SK-N-SH (cell line): Measurements from ENCODE around the gene RAD51B. TPM values are rescaled to one million over a fixed set of nuclear protein-coding genes. Genes with fewer than 3 reads are reported as not detected.

Experiments
- CTCF ChIA-PET: fragments of 300-600, 350-600 bp; formaldehyde crosslinking; extraction: SDS; loops from one replicate; lab custom pipeline; 2021; lab: Yijun Ruan, JAX
- POLR2A ChIA-PET: fragments of 350-600 bp; sonication (Branson Sonifier 250); formaldehyde crosslinking; extraction: SDS; loops from one replicate; lab custom pipeline; 2020; ENCODE audit warnings: antibody characterized with exemption, inconsistent platforms; lab: Yijun Ruan, JAX
- DNase-seq: peaks from one replicate; pipeline ENCODE4 v3.0.0; 2012
- H2AFZ ChIP-seq: fragments of 200-600 bp; sonication (generic); 2 replicates; pipeline ENCODE4 v1.8.1; 2016; ENCODE audit warnings: antibody characterized with exemption, mild to moderate bottlenecking, low read depth
- H3F3A ChIP-seq: fragments of 200-600 bp; sonication (generic); replicated peaks from 2 replicates; pipeline ENCODE3; 2016; ENCODE audit warnings: antibody characterized with exemption, mild to moderate bottlenecking; ENCODE audit not compliant: insufficient read depth
- H3K27ac ChIP-seq, 2 experiments: fragments of 200-500 bp in 1 of 2; fragments of 200-600 bp in 1 of 2; sonication (Bioruptor generic) in 1 of 2; sonication (generic), shearing (Covaris generic) in 1 of 2; 2 replicates each; pipeline versions ENCODE4 v1.5.1 to v1.6.1; 2014 to 2016; ENCODE audit warnings: low read depth in 2 of 2, inconsistent platforms in 1 of 2, low read length in 1 of 2, mild to moderate bottlenecking in 1 of 2, mixed read lengths in 1 of 2
- H3K27me3 ChIP-seq: fragments of 200-600 bp; sonication (generic), shearing (Covaris generic); 2 replicates; pipeline ENCODE4 v1.6.1; 2016; ENCODE audit warnings: mixed run types; ENCODE audit not compliant: insufficient read depth
- H3K36me3 ChIP-seq, 2 experiments: fragments of 200-500 bp in 1 of 2; fragments of 200-600 bp in 1 of 2; sonication (Bioruptor generic) in 1 of 2; sonication (generic) in 1 of 2; replicated peaks in 1 of 2; 2 replicates each; pipeline versions ENCODE3 to v1.5.1; 2014 to 2016; ENCODE audit warnings: low read length in 1 of 2, mild to moderate bottlenecking in 1 of 2; ENCODE audit not compliant: insufficient read depth in 2 of 2, control insufficient read depth in 1 of 2
- H3K4me1 ChIP-seq, 2 experiments: fragments of 200-500 bp in 1 of 2; fragments of 200-600 bp in 1 of 2; sonication (Bioruptor generic) in 1 of 2; sonication (generic), shearing (Covaris generic) in 1 of 2; 2 replicates each; pipeline versions ENCODE4 v1.5.1 to v1.6.1; 2014 to 2016; ENCODE audit warnings: low read depth in 1 of 2, low read length in 1 of 2, mixed run types in 1 of 2; ENCODE audit not compliant: insufficient read depth in 2 of 2, control insufficient read depth in 1 of 2
- H3K4me2 ChIP-seq: fragments of 200-600 bp; sonication (generic), shearing (Covaris generic); 2 replicates; pipeline ENCODE4 v1.6.1; 2017; ENCODE audit warnings: mixed run types
- H3K4me3 ChIP-seq, 2 experiments: fragments of 200-500 bp in 1 of 2; fragments of 200-600 bp in 1 of 2; sonication (Bioruptor generic) in 1 of 2; sonication (generic), shearing (Covaris generic) in 1 of 2; 2 replicates each; pipeline versions ENCODE4 v1.5.1 to v1.8.1; 2014 to 2016; ENCODE audit warnings: low read depth in 2 of 2, inconsistent platforms in 1 of 2, low read length in 1 of 2, mild to moderate bottlenecking in 1 of 2, mixed read lengths in 1 of 2, moderate library complexity in 1 of 2
- H3K79me2 ChIP-seq: fragments of 200-600 bp; sonication (generic); 2 replicates; pipeline ENCODE4 v1.8.1; 2017; ENCODE audit warnings: mild to moderate bottlenecking; ENCODE audit not compliant: insufficient read depth
- H3K9ac ChIP-seq: fragments of 200-600 bp; sonication (generic); 2 replicates; pipeline ENCODE4 v1.6.1; 2017; ENCODE audit warnings: mixed run types
- H3K9me2 ChIP-seq: fragments of 200-600 bp; sonication (generic); 2 replicates; pipeline ENCODE4 v1.6.1; 2017; ENCODE audit warnings: mixed run types
- H3K9me3 ChIP-seq: fragments of 200-600 bp; sonication (generic); 2 replicates; pipeline ENCODE4 v1.6.1; 2017; ENCODE audit warnings: mixed run types, mild to moderate bottlenecking, moderate library complexity
- H4K20me1 ChIP-seq: fragments of 200-600 bp; sonication (generic); 2 replicates; pipeline ENCODE4 v1.6.1; 2017; ENCODE audit warnings: mild to moderate bottlenecking, mixed run types; ENCODE audit not compliant: insufficient read depth
- EP300 ChIP-seq, 2 experiments: IDR thresholded peaks; 2 replicates each; pipeline versions ENCODE4 v1.4.0 to v1.6.1; 2012; ENCODE audit warnings: borderline replicate concordance in 1 of 2, low read depth in 1 of 2, low read length in 1 of 2
- EZH2phosphoT487 ChIP-seq: fragments of 200-600 bp; sonication (generic); IDR thresholded peaks from 2 replicates; pipeline ENCODE4 v1.6.1; 2017; ENCODE audit warnings: low read depth, mixed run types, mild to moderate bottlenecking, antibody characterized with exemption, moderate library complexity, borderline replicate concordance
- FOSL2 ChIP-seq: IDR thresholded peaks from 2 replicates; pipeline ENCODE4 v1.4.0; 2012; ENCODE audit warnings: low read depth, mild to moderate bottlenecking, moderate library complexity, borderline replicate concordance
- GABPA ChIP-seq: IDR thresholded peaks from 2 replicates; pipeline ENCODE4 v1.4.0; 2012; ENCODE audit warnings: low read depth, mild to moderate bottlenecking
- GATA2 ChIP-seq: sonication (generic); formaldehyde crosslinking; IDR thresholded peaks from 2 replicates; pipeline ENCODE4 v1.5.0; 2020; ENCODE audit warnings: mild to moderate bottlenecking, missing genetic modification reagents
- NFIC ChIP-seq: IDR thresholded peaks from 2 replicates; pipeline ENCODE4 v1.4.0; 2012; ENCODE audit warnings: borderline replicate concordance
- RAD21 ChIP-seq: IDR thresholded peaks from 2 replicates; pipeline ENCODE4 v1.6.1; 2012; ENCODE audit warnings: mild to moderate bottlenecking, low read length
- RCOR1 ChIP-seq: fragments of 150-350 bp; IDR thresholded peaks from 2 replicates; pipeline ENCODE4 v1.6.1; 2017; ENCODE audit warnings: antibody characterized with exemption, low read length
- SMC3 ChIP-seq: IDR thresholded peaks from 2 replicates; pipeline ENCODE4 v1.6.1; 2012; ENCODE audit warnings: low read depth, low read length, improper control_type of control experiment
- TAF1 ChIP-seq: IDR thresholded peaks from 2 replicates; pipeline ENCODE4 v1.6.1; 2012; ENCODE audit warnings: low read depth, mild to moderate bottlenecking, low read length, moderate library complexity, borderline replicate concordance
- TEAD4 ChIP-seq: IDR thresholded peaks from 2 replicates; pipeline ENCODE4 v1.4.0; 2012; ENCODE audit warnings: mild to moderate bottlenecking, borderline replicate concordance; ENCODE audit not compliant: insufficient read depth
- YY1 ChIP-seq: IDR thresholded peaks from 2 replicates; pipeline ENCODE4 v1.4.0; 2012; ENCODE audit warnings: low read depth, mild to moderate bottlenecking
- WGBS: methylation state at CpG from one replicate; pipeline ENCODE4 v1.1.6; 2017; ENCODE audit warnings: low lambda C conversion rate; 5-methylcytosine and 5-hydroxymethylcytosine counted together
- polyA plus RNA-seq, 3 experiments: library from polyadenylated mRNA; depleted of rRNA; stranded (reverse); fragments of >200 nt; gene quantifications; 2 replicates each; pipeline ENCODE4 v1.2.3, GENCODE V29; 2012
- TF ChIP-seq, protein P1 (sequence below): fragments of 150-350 bp; IDR thresholded peaks from 2 replicates; pipeline ENCODE4 v1.6.1; 2017; ENCODE audit warnings: antibody characterized with exemption, low read length, low read depth, borderline replicate concordance
- TF ChIP-seq, protein P2 (sequence below): IDR thresholded peaks from 2 replicates; pipeline ENCODE4 v1.4.0; 2012; ENCODE audit warnings: low read depth, borderline replicate concordance
- TF ChIP-seq, protein P3 (sequence below): fragments of 150-350 bp; IDR thresholded peaks from 2 replicates; pipeline ENCODE4 v1.6.1; 2016; ENCODE audit warnings: mild to moderate bottlenecking, low read depth, low read length
- TF ChIP-seq, protein P4 (sequence below): IDR thresholded peaks from 2 replicates; pipeline ENCODE4 v1.6.1; 2012; ENCODE audit warnings: mild to moderate bottlenecking, low read depth, low read length, moderate library complexity
- TF ChIP-seq, protein P5 (sequence below): fragments of 200-600 bp; sonication (generic); IDR thresholded peaks from 2 replicates; pipeline ENCODE4 v1.6.1; 2017; ENCODE audit warnings: antibody characterized with exemption, mild to moderate bottlenecking, moderate library complexity

Gene RAD51B
- polyA plus RNA-seq, 1 of the 3 experiments (the other 2 are of a cell fraction): 6.0 TPM

DNA sequence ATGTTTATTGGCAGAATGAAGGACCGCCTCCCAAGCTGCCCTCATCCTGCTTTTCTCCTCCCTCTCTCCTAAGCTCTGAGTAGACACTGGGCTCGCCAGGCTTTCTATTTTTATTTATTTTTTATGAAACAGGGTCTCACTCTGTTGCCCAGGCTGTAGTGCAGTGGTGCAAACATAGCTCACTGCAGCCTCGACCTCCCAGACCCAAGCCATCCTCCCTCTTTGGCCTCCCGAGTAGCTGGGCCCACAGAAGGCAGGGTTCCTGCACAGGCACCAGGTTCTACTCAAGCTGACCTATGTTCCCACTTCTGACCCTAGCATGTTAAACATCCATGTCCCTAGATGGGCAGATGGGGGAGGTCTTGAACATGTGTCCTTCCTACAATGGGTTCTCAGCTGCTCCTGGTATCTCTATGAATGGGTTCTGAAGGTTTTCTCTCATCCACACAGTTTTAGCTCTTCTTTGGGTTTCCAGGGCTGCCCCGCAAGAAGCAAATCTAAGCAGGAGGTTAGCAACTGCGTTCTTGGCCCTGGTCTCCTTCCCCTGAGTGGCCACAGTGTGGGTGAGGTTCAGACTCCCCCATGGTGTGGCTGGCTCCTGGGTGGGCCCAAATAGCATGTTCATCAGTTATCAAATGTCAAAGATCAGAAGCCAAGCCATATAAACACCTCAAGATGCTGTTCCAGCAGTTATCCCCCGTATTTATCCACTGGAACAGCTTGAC is 805.9 kb downstream of the RAD51B start:
- DNase-seq: no peak
- ChIA-PET POLR2A (no interaction called here), CTCF (no interaction called here)
- Histone ChIP-seq H4K20me1 (no peaks in the 10 kb centered on the region), H3K9me3 (no peaks in the 10 kb centered on the region), H3K4me1 (no peaks in the 10 kb centered on the region), H3K27me3 (no peaks in the 10 kb centered on the region), H3K9me2 (no peaks in the 10 kb centered on the region), H3F3A (no peaks in the 10 kb centered on the region), H3K4me3 (no peak overlapping the region), H3K27ac (no peak overlapping the region), H3K79me2 (no peaks in the 10 kb centered on the region), H3K9ac (no peak overlapping the region), H3K4me2 (no peak overlapping the region), H3K36me3 (no peaks in the 10 kb centered on the region), H2AFZ (no peak overlapping the region)
- 74% methylated on average over 6 of the region's 7 CpGs for WGBS
- TF ChIP-seq, protein P1, sequence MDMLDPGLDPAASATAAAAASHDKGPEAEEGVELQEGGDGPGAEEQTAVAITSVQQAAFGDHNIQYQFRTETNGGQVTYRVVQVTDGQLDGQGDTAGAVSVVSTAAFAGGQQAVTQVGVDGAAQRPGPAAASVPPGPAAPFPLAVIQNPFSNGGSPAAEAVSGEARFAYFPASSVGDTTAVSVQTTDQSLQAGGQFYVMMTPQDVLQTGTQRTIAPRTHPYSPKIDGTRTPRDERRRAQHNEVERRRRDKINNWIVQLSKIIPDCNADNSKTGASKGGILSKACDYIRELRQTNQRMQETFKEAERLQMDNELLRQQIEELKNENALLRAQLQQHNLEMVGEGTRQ: no peak
- TF ChIP-seq, protein P2, sequence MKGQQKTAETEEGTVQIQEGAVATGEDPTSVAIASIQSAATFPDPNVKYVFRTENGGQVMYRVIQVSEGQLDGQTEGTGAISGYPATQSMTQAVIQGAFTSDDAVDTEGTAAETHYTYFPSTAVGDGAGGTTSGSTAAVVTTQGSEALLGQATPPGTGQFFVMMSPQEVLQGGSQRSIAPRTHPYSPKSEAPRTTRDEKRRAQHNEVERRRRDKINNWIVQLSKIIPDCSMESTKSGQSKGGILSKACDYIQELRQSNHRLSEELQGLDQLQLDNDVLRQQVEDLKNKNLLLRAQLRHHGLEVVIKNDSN: no peak

DNA sequence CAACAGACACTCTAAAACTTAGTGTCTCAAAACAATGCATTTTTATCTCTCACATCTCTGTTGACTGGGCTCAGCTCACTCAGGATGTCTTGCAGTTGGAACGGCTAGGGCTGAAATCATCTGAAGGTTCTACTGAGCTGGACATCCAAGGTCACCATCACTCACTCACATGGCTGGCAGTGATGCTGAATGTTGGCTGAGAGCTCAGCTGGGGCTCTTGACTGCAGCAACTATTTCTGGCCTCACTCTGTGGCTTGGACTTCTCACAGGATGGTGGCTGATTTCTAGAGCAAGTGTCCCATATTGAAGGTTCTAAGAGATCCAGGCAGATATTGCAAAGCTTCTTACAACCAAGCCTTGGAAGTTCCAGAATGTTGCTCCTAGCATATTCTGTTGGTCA is 806.8 kb downstream of the RAD51B start:
- Histone ChIP-seq H3K79me2 (no peaks in the 10 kb centered on the region), H3K27ac (no peak overlapping the region), H3K9me2 (no peaks in the 10 kb centered on the region), H3K4me2 (no peak overlapping the region), H2AFZ (no peak overlapping the region), H4K20me1 (no peaks in the 10 kb centered on the region), H3K9me3 (no peaks in the 10 kb centered on the region), H3F3A (no peaks in the 10 kb centered on the region), H3K27me3 (no peaks in the 10 kb centered on the region), H3K4me1 (no peaks in the 10 kb centered on the region), H3K4me3 (no peak overlapping the region), H3K36me3 (no peaks in the 10 kb centered on the region), H3K9ac (no peak overlapping the region)
- ChIA-PET POLR2A (no interaction called here), CTCF (no interaction called here)
- DNase-seq: no peak
- 83% methylated on average over 1 of the region's 1 CpG for WGBS
- TF ChIP-seq TEAD4: no peak
- no peak for TF ChIP-seq RAD21
- TF ChIP-seq YY1: no peak
- no peak for TF ChIP-seq RCOR1
- TF ChIP-seq, protein P3, sequence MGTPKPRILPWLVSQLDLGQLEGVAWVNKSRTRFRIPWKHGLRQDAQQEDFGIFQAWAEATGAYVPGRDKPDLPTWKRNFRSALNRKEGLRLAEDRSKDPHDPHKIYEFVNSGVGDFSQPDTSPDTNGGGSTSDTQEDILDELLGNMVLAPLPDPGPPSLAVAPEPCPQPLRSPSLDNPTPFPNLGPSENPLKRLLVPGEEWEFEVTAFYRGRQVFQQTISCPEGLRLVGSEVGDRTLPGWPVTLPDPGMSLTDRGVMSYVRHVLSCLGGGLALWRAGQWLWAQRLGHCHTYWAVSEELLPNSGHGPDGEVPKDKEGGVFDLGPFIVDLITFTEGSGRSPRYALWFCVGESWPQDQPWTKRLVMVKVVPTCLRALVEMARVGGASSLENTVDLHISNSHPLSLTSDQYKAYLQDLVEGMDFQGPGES: no peak
- TF ChIP-seq EP300 (IDR thresholded peaks at IDR 0.05; ENCODE audit: borderline replicate concordance in 1 of 2, low read depth in 1 of 2, low read length in 1 of 2): no peak
- no peak for TF ChIP-seq NFIC
- no peak for TF ChIP-seq GATA2 (CRISPR knock-in tag)
- TF ChIP-seq SMC3: no peak
- TF ChIP-seq FOSL2: no peak
- TF ChIP-seq, protein P4, sequence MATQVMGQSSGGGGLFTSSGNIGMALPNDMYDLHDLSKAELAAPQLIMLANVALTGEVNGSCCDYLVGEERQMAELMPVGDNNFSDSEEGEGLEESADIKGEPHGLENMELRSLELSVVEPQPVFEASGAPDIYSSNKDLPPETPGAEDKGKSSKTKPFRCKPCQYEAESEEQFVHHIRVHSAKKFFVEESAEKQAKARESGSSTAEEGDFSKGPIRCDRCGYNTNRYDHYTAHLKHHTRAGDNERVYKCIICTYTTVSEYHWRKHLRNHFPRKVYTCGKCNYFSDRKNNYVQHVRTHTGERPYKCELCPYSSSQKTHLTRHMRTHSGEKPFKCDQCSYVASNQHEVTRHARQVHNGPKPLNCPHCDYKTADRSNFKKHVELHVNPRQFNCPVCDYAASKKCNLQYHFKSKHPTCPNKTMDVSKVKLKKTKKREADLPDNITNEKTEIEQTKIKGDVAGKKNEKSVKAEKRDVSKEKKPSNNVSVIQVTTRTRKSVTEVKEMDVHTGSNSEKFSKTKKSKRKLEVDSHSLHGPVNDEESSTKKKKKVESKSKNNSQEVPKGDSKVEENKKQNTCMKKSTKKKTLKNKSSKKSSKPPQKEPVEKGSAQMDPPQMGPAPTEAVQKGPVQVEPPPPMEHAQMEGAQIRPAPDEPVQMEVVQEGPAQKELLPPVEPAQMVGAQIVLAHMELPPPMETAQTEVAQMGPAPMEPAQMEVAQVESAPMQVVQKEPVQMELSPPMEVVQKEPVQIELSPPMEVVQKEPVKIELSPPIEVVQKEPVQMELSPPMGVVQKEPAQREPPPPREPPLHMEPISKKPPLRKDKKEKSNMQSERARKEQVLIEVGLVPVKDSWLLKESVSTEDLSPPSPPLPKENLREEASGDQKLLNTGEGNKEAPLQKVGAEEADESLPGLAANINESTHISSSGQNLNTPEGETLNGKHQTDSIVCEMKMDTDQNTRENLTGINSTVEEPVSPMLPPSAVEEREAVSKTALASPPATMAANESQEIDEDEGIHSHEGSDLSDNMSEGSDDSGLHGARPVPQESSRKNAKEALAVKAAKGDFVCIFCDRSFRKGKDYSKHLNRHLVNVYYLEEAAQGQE: no peak
- TF ChIP-seq TAF1: no peak
- no peak for TF ChIP-seq GABPA
- TF ChIP-seq, protein P5, sequence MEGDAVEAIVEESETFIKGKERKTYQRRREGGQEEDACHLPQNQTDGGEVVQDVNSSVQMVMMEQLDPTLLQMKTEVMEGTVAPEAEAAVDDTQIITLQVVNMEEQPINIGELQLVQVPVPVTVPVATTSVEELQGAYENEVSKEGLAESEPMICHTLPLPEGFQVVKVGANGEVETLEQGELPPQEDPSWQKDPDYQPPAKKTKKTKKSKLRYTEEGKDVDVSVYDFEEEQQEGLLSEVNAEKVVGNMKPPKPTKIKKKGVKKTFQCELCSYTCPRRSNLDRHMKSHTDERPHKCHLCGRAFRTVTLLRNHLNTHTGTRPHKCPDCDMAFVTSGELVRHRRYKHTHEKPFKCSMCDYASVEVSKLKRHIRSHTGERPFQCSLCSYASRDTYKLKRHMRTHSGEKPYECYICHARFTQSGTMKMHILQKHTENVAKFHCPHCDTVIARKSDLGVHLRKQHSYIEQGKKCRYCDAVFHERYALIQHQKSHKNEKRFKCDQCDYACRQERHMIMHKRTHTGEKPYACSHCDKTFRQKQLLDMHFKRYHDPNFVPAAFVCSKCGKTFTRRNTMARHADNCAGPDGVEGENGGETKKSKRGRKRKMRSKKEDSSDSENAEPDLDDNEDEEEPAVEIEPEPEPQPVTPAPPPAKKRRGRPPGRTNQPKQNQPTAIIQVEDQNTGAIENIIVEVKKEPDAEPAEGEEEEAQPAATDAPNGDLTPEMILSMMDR: no peak
- TF ChIP-seq, protein P2: no peak
- TF ChIP-seq EZH2phosphoT487: no peak
